HUES48 (cell line): ENCODE measurements around the gene PLET1.
"Not testable (repeated sequence)": the region's sequence is repeated elsewhere in the genome, so short reads cannot be mapped to it uniquely, and the experiment has no call there.

ENCODE experiments used
- H3K27ac ChIP-seq: one replicate; pipeline ENCODE4 v1.7.0; 2013; ENCODE audit warnings: low read depth, low read length, inconsistent platforms
- H3K27me3 ChIP-seq: 2 replicates; pipeline ENCODE4 v1.6.1; 2013; ENCODE audit warnings: mild to moderate bottlenecking, low read length; ENCODE audit not compliant: control insufficient read depth, insufficient read depth
- H3K36me3 ChIP-seq: 2 replicates; pipeline ENCODE4 v1.6.1; 2013; ENCODE audit warnings: low read length; ENCODE audit not compliant: control insufficient read depth, insufficient read depth
- H3K4me1 ChIP-seq: 2 replicates; pipeline ENCODE4 v1.6.1; 2013; ENCODE audit warnings: mild to moderate bottlenecking, low read length; ENCODE audit not compliant: control insufficient read depth, insufficient read depth
- H3K4me3 ChIP-seq: 2 replicates; pipeline ENCODE4 v1.5.1; 2013; ENCODE audit warnings: mild to moderate bottlenecking, low read depth, low read length
- H3K9ac ChIP-seq: 2 replicates; pipeline ENCODE4 v1.6.1; 2013; ENCODE audit warnings: mild to moderate bottlenecking, low read depth, low read length, moderate library complexity
- H3K9me3 ChIP-seq: 2 replicates; pipeline ENCODE4 v1.6.1; 2013; ENCODE audit warnings: low read length; ENCODE audit not compliant: control insufficient read depth, insufficient read depth

Gene PLET1

DNA sequence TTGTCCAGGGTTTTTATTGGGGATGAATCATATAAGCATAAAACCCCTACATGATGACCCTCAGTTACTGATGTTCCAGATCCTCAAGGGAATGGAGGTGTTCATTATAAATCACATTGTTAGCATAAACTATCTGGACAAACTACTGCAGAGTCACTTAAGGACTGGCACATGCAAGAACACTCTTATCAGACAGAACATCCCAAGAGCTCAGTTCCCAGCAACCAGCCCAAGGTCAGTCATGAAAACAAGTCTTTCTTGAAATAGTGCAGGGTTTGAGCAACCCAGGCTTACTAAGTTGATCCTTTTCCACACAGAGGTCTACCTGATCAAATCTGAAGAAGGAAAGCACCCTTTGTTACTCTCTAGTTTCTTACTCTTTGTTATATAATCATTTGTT is 48.0 kb downstream of the PLET1 start:
- Histone ChIP-seq H3K4me3 (no peak overlapping the region), H3K27me3 (no peaks in the 10 kb centered on the region), H3K9ac (no peak overlapping the region), H3K9me3 (no peaks in the 10 kb centered on the region), H3K4me1 (no peaks in the 10 kb centered on the region), H3K27ac (no peak overlapping the region), H3K36me3 (no peaks in the 10 kb centered on the region)

DNA sequence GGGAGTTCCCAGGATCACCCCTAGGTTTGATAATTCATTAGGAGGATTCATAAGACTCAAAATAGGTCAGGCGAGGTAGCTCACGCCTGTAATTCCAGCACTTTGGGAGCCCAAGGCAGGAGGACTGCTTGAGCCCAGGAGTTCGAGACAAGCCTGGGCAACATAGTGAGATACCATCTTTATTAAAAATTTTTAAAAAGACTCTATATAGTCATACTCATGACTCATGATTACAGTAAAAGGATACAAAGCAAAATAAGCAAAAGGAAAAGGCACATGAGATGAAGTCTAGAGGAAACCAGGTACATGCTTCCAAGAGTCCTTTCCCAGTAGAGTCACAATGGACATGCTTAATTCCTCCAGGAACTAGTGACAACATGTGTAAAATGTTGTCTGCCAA is 48.4 kb downstream of the PLET1 start:
- no peaks in the 10 kb centered on the region for H3K4me1 ChIP-seq
- no peaks in the 10 kb centered on the region for H3K27me3 ChIP-seq
- no peaks in the 10 kb centered on the region for H3K9me3 ChIP-seq
- no peak overlapping the region for H3K9ac ChIP-seq
- H3K36me3 ChIP-seq, result no peaks in the 10 kb centered on the region
- H3K27ac ChIP-seq, result no peak overlapping the region
- no peak overlapping the region for H3K4me3 ChIP-seq

DNA sequence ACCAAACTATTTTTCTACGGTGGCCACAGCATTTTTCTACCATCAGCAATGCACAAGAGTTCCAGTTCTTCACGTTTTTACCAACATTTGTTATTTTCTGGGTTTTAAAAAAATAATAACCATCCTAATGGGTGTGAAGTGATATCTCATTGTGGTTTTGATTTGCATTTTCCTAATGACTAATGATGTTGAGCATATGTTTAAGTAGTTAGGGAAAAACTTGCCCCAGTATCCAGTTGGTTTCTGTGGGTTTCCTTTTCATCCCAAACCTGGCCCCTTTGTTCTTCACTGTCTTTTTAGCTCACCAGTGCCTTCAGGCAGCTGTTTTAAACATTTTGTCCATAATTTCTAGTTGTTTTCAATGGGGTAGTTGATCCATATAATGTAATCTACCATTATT is 49.1 kb downstream of the PLET1 start:
- no peaks in the 10 kb centered on the region for H3K9me3 ChIP-seq

DNA sequence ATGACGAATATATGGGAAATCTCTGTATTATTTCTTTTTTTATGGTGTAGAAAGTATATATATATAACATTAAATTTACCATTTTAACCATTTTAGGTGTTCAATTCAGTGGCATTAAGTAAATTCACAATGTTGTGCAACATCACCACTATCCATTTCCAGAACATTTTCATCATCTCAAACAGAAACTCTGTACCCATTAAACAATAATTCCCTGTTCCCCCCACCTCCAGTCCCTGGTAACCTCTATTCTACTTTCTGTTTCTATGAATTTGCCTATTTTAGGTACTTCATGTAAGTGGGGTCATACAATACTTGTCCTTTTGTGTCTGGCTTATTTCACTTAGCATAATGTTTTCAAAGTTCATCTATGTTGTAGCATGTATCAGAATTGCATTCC is 49.8 kb downstream of the PLET1 start:
- no peaks in the 10 kb centered on the region for H3K27me3 ChIP-seq
- no peaks in the 10 kb centered on the region for H3K9me3 ChIP-seq
- no peak overlapping the region for H3K9ac ChIP-seq
- no peak overlapping the region for H3K27ac ChIP-seq
- no peaks in the 10 kb centered on the region for H3K4me1 ChIP-seq
- no peaks in the 10 kb centered on the region for H3K36me3 ChIP-seq
- no peak overlapping the region for H3K4me3 ChIP-seq

More for the DNA sequence above, 49.1 kb downstream of the PLET1 start:
- no peaks in the 10 kb centered on the region for H3K4me1 ChIP-seq
- H3K9ac ChIP-seq, result no peak overlapping the region
- H3K4me3 ChIP-seq, result no peak overlapping the region
- H3K36me3 ChIP-seq, result no peaks in the 10 kb centered on the region
- H3K27me3 ChIP-seq, result no peaks in the 10 kb centered on the region
- H3K27ac ChIP-seq, result no peak overlapping the region

DNA sequence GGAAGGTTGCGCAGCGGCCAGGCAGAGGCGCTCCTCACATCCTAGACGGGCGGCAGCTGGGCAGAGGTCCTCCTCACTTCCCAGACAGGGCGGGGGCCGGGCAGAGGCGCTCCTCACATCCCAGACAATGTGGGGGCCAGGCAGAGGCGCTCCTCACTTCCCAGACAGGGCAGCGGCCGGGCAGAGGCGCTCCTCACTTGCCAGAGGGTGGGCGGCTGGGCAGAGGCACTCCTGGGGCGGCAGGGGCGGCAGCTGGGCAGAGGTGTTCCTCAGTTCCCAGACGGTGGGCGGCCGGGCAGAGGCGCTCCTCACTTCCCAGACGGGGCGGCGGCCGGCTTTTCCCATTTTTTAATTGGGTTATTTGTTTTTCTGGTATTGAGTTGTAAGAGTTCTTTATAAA is 54.6 kb downstream of the PLET1 start:
- H3K4me3 ChIP-seq, result no peak overlapping the region
- H3K27me3 ChIP-seq, result no peaks in the 10 kb centered on the region
- H3K27ac ChIP-seq, result no peak overlapping the region
- no peaks in the 10 kb centered on the region for H3K36me3 ChIP-seq
- H3K9me3 ChIP-seq, result no peaks in the 10 kb centered on the region
- H3K9ac ChIP-seq, result no peak overlapping the region
- no peaks in the 10 kb centered on the region for H3K4me1 ChIP-seq

DNA sequence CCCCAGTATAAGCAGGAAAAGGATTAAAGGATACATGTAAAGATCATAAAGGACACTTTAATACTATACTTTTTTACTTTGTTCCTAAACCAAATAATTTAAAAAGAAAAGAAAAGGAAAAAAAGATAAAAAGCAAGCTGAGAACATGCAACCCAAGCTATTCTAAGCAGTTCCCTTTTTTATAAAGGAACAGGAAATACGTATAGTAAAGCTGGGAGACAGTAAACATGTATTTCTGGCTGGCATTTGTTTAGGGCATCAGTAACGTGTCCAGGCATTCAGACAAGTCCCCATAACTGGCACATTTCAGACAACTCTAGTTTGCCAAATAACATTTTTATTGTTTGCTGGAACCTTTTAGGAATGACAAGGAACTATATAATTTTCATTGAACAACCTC is 60.4 kb downstream of the PLET1 start:
- Histone ChIP-seq H3K9ac (no peak overlapping the region), H3K27ac (no peak overlapping the region), H3K4me1 (no peaks in the 10 kb centered on the region)

DNA sequence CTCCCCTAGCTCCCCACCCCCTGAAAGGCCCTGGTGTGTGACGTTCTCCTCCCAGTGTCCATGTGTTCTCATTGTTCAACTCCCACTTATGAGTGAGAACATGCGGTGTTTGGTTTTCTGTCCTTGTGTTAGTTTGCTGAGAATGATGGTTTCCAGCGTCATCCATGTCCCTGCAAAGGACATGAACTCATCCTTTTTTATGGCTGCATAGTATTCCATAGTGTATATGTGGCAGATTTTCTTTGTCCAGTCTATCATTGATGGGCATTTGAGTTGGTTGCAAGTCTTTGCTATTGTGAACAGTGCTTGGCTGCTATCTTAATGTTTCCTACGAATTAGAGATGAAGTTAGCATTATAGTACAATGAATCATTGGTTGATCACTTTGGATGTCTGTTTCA is 61.6 kb downstream of the PLET1 start:
- not testable (repeated sequence) for H3K9ac ChIP-seq, H3K9me3 ChIP-seq, H3K36me3 ChIP-seq, H3K4me3 ChIP-seq, H3K27ac ChIP-seq, H3K4me1 ChIP-seq, H3K27me3 ChIP-seq

More for the DNA sequence above, 60.4 kb downstream of the PLET1 start:
- H3K36me3 ChIP-seq, result no peaks in the 10 kb centered on the region
- no peaks in the 10 kb centered on the region for H3K9me3 ChIP-seq
- H3K4me3 ChIP-seq, result no peak overlapping the region
- no peaks in the 10 kb centered on the region for H3K27me3 ChIP-seq
